Omental fat pad (tissue), 4 donors: ENCODE data around the gene GATA3. TPM values are rescaled to one million over a fixed set of nuclear protein-coding genes. Genes with fewer than 3 reads are reported as not detected.

ENCODE experiments used
- ATAC-seq: fragments of 150-250 bp; one replicate; pipeline ENCODE4 v1.9.1; 2016; ENCODE audit warnings: mild to moderate bottlenecking, moderate library complexity; ENCODE audit not compliant: low FRiP score
- DNase-seq: peaks from one replicate; pipeline ENCODE4 v3.0.0-alpha.2; 2019; ENCODE audit warnings: low spot score
- total RNA-seq, 4 donors: library from RNA; depleted of rRNA; stranded (reverse); fragments of >200 nt; gene quantifications; one replicate each; pipeline ENCODE4 v1.1.0, GENCODE V29; 2016
- TF ChIP-seq, protein P1 (sequence below), 3 donors: fragments of 450-650 bp; IDR thresholded peaks; one replicate each; pipeline ENCODE4 v1.5.1; 2016 to 2017; ENCODE audit warnings: antibody characterized with exemption in 3 of 3, mild to moderate bottlenecking in 3 of 3, moderate library complexity in 2 of 3

Gene GATA3
- total RNA-seq, 4 donors from 2014 or later, result 0.28 to 3.1 (median 1.3) TPM

DNA sequence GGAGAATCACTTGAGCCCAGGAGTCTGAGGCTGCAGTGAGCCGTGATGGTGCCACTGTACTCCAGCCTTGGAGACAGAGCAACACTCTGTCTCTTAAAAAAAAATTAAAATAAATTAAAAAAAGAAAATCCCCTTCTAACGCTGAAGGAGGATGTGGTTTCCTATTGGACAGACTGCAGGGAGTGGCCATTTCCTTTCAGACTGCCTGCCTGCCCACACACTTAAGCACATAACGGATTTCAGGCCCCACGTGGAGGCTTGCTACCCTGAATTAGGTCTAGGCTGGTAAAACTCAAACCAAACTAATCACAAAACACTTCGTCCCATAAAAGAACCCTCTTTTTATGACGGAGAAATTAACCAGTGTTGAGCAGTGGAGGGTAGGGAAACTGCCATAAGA, 34.0 kb downstream of the GATA3 start:
- DNase-seq, result no peak
- ATAC-seq, result no peak
- TF ChIP-seq, protein P1, sequence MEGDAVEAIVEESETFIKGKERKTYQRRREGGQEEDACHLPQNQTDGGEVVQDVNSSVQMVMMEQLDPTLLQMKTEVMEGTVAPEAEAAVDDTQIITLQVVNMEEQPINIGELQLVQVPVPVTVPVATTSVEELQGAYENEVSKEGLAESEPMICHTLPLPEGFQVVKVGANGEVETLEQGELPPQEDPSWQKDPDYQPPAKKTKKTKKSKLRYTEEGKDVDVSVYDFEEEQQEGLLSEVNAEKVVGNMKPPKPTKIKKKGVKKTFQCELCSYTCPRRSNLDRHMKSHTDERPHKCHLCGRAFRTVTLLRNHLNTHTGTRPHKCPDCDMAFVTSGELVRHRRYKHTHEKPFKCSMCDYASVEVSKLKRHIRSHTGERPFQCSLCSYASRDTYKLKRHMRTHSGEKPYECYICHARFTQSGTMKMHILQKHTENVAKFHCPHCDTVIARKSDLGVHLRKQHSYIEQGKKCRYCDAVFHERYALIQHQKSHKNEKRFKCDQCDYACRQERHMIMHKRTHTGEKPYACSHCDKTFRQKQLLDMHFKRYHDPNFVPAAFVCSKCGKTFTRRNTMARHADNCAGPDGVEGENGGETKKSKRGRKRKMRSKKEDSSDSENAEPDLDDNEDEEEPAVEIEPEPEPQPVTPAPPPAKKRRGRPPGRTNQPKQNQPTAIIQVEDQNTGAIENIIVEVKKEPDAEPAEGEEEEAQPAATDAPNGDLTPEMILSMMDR (IDR thresholded peaks at IDR 0.05), result no peak

DNA sequence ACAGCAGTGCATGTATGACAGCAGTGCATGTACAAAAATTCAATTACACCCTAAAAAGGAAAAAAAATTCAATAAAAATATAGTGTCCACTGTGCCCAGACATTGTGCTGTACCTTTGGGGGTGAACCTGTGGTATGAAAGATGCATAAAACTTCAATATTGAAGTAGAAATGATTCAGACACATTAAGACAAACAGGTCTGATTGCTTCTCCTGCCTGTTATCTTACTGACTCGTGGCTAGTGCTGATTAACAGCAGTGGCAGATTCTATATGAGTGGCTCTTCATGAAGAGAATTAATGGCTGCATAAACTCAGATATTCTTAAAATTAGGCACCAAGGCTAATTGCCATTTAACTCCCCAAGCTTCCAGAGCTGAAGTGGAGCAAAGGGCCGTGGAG, 37.9 kb downstream of the GATA3 start:
- DNase-seq, result no peak
- no peak for ATAC-seq
- TF ChIP-seq, protein P1 (IDR thresholded peaks at IDR 0.05), result no peak

DNA sequence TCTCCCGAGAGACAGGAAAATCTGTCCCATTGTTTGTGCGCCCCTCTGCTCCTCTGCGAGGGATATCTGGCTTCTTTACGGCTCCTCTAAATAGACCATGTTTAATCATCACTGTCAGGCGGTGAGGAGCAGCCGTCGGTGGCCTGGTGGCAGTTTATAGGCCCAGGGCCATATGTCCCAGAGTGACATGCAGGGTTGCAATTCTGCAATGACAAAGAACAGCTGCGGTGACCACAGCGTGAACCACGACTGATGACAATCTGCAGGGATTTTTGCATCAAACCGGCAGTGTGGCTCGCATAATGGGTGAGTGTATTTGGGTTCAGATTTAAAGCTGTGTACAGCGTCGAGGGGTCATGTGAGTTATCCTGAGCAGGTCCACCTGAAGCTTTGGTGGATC, 41.5 kb downstream of the GATA3 start:
- ATAC-seq, result no peak
- no peak for DNase-seq
- TF ChIP-seq, protein P1 (IDR thresholded peaks at IDR 0.05), result no peak

DNA sequence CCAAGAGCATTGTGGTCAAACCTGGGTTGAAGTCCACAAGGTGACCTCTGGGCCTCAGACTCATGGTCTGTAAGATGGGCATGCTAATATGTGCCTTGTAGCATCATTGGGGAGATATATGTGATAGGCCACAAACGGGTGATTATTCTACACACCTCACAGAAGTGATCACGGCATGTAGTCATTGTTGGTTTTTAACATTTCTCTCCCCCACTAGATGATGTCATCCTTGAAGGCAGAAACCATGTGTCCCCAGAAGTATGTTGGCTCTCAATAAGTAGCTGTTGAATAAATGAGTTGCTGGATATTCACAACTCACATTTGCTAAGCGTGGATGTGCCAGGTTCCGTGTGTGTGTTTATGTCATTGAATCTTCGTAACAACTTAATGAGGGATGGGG, 42.4 kb downstream of the GATA3 start:
- DNase-seq (no peak), ATAC-seq (no peak)
- TF ChIP-seq, protein P1 (IDR thresholded peaks at IDR 0.05), result no peak

DNA sequence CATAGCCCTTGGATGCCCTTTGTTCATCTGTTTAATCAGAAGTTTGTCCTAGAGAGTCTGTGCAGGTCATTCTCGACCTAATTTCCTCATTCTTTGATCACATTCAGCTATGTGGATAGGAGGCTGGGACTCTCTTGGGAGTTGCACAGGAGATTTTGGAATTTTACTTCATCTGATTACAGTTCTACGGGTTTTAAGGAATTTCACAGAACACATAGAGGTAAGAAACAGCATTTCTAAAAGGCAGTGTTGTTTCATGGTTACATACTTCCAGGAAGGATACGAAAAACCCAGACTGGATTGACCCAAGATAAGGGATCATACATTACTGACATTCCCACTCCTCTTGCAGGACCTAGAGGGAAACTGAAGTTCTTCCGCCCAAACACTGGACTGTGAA, 45.9 kb downstream of the GATA3 start:
- TF ChIP-seq, protein P1 (IDR thresholded peaks at IDR 0.05), result no peak
- DNase-seq (no peak), ATAC-seq (no peak)

DNA sequence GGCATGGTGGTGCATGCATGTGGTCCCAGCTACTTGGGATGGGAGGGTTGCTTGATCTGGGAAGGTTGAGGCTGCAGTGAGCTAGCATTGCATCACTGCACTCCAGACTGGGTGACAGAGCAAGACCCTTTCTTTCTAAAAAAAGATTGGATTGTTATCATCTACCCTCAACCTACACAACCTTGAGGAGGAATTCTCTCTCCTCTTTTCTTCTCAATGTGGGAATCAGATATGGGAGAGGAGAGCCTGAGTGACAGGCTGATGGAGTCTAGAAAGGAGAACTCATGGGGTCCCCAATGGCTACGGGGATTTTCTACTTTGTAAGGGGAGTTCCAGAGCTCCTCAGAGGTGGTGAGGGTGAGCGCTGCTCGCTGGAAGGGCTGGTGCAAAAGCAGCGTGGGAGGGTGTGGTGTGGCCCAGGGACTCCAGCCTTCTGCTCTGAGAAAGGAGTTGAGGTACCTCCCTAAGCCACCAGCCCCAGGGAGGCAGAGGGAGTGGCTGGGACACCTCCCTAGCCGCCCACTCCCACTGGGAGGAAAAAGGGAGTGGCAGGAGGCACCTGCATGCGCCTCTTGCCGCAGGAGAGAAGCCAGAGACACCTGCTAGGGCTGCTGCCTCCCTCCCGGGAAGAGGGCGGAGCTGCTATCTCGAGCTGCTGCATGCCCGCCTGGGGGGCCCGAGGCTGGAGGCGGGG, 48.4 kb downstream of the GATA3 start:
- no peak for DNase-seq
- TF ChIP-seq, protein P1 (IDR thresholded peaks at IDR 0.05), result no peak
- no peak for ATAC-seq

DNA sequence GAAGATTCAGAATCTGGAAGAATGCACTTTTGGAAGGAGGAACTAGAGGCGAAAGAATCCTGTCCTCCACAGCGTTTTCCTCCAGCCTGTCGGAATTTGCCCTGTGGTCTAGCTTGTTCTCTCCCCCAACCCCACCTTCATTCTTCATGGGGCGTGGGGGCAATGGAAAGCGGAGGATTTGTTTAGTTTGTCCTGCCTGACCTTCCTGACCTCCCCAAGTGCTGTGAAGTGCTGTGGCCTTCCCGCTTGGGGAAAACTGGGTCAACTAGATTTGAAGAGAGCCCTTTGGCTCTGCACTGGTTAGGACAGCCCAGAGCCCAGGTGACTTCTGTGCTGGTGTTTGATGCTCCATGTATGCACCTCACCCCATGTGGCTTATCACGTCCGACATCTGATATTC, 49.1 kb downstream of the GATA3 start:
- DNase-seq (no peak), ATAC-seq (no peak)
- TF ChIP-seq, protein P1 (IDR thresholded peaks at IDR 0.05), result no peak
